OCI-LY1 (cell line): ENCODE measurements around the gene ADCY2.

Experiments
- CTCF ChIP-seq: fragments of 200-600 bp; sonication (generic), shearing (Covaris generic); IDR thresholded peaks from 2 replicates; pipeline ENCODE4 v1.5.1; 2017; ENCODE audit warnings: mild to moderate bottlenecking, antibody characterized with exemption, low read length, moderate library complexity, mixed read lengths
- EZH2 ChIP-seq: fragments of 200-600 bp; sonication (generic), shearing (Covaris generic); IDR thresholded peaks from 2 replicates; pipeline ENCODE4 v1.8.0; 2017; ENCODE audit warnings: borderline replicate concordance, mixed run types, mild to moderate bottlenecking, antibody characterized with exemption, low read length, moderate library complexity, mixed read lengths

DNA sequence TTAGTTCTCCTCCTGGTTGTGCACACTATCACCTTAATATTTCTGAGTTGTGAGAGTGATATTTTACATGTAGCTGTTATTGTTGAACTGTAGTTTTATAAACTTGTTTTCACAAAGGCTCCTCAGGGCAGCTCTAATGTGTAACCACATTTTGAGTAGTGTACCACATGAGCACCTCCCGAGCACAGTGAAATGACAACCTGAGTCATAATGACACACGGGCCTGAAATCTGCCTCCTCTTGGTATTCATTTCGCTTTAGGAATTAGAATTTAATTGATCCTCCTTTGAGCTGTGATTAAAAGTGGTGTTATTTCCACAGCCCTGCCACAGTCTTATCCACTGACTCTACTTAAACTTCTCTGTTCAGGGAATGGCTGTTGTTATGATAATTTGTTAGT lies 480.9 kb downstream of the ADCY2 start:
- TF ChIP-seq CTCF (no peak), EZH2 (no peak)
